Neural cell (in vitro differentiated cells): ENCODE results near the gene CROCC. TPM values are rescaled to one million over a fixed set of nuclear protein-coding genes. Genes with fewer than 3 reads are reported as not detected.

Experiments used
- H2AFZ ChIP-seq: fragments of 200-600, 300-800 bp; sonication (generic), shearing (Covaris generic); 2 replicates; pipeline ENCODE4 v1.6.0; 2014; ENCODE audit warnings: low read depth, mild to moderate bottlenecking, antibody characterized with exemption, low read length, moderate library complexity
- H3F3A ChIP-seq: fragments of 200-600 bp; shearing (Covaris generic); 2 replicates; pipeline ENCODE4 v1.6.1; 2016; ENCODE audit warnings: mild to moderate bottlenecking, moderate library complexity, mixed read lengths, antibody characterized with exemption, low read length; ENCODE audit not compliant: insufficient read depth, poor library complexity, severe bottlenecking
- H3K27ac ChIP-seq: fragments of 200-600, 300-800 bp; sonication (generic), shearing (Covaris generic); 2 replicates; pipeline ENCODE4 v1.5.1; 2014; ENCODE audit warnings: mild to moderate bottlenecking, low read length, moderate library complexity
- H3K27me3 ChIP-seq: fragments of 300-800, 200-600 bp; sonication (generic), shearing (Covaris generic); 2 replicates; pipeline ENCODE4 v1.6.0; 2014; ENCODE audit warnings: mild to moderate bottlenecking, low read depth, low read length, moderate library complexity; ENCODE audit not compliant: insufficient read depth
- H3K36me3 ChIP-seq: fragments of 300-800, 200-600 bp; sonication (generic), shearing (Covaris generic); 2 replicates; pipeline ENCODE4 v1.5.1; 2014; ENCODE audit warnings: mild to moderate bottlenecking, antibody characterized with exemption, low read length, moderate library complexity; ENCODE audit not compliant: insufficient read depth
- H3K4me2 ChIP-seq: fragments of 300-800, 200-600 bp; sonication (generic), shearing (Covaris generic); 2 replicates; pipeline ENCODE4 v1.6.0; 2014; ENCODE audit warnings: mild to moderate bottlenecking, low read length
- H3K4me3 ChIP-seq: fragments of 300-800, 200-600 bp; sonication (generic), shearing (Covaris generic); 2 replicates; pipeline ENCODE4 v1.5.1; 2014; ENCODE audit warnings: mild to moderate bottlenecking, low read length, moderate library complexity
- H3K79me2 ChIP-seq: fragments of 200-600 bp; shearing (Covaris generic); replicated peaks from 2 replicates; pipeline ENCODE4 v1.6.0; 2014; ENCODE audit warnings: mild to moderate bottlenecking, low read length, moderate library complexity; ENCODE audit not compliant: insufficient read depth
- H3K9ac ChIP-seq: fragments of 300-800, 200-600 bp; sonication (generic), shearing (Covaris generic); 2 replicates; pipeline ENCODE4 v1.6.1; 2016; ENCODE audit warnings: mild to moderate bottlenecking, low read length, mixed read lengths
- H3K9me2 ChIP-seq: fragments of 200-600 bp; shearing (Covaris generic); 2 replicates; pipeline ENCODE4 v1.6.1; 2016; ENCODE audit warnings: mild to moderate bottlenecking, low read length, mixed read lengths; ENCODE audit not compliant: insufficient read depth
- H3K9me3 ChIP-seq: fragments of 200-600, 300-800 bp; sonication (generic), shearing (Covaris generic); 2 replicates; pipeline ENCODE4 v1.6.1; 2016; ENCODE audit warnings: mild to moderate bottlenecking, mixed run types, low read length, moderate library complexity, mixed read lengths
- H4K20me1 ChIP-seq: fragments of 200-600 bp; shearing (Covaris generic); 2 replicates; pipeline ENCODE4 v1.6.1; 2016; ENCODE audit warnings: mild to moderate bottlenecking, mixed run types; ENCODE audit not compliant: insufficient read depth
- EP300 ChIP-seq: fragments of 450-650 bp; conservative IDR thresholded peaks from 2 replicates; pipeline ENCODE4 v1.6.1; 2014; ENCODE audit warnings: antibody characterized with exemption, mild to moderate bottlenecking, moderate library complexity; ENCODE audit not compliant: poor library complexity, severe bottlenecking
- EZH2 ChIP-seq: fragments of 200-600, 300-800 bp; shearing (Covaris generic), sonication (generic); IDR thresholded peaks from 2 replicates; pipeline ENCODE4 v1.6.1; 2014; ENCODE audit warnings: antibody characterized with exemption, low read length, borderline replicate concordance, mild to moderate bottlenecking; ENCODE audit not compliant: insufficient read depth, poor library complexity, severe bottlenecking
- MXI1 ChIP-seq: fragments of 450-650 bp; conservative IDR thresholded peaks from 2 replicates; pipeline ENCODE4 v1.6.1; 2014; ENCODE audit warnings: antibody characterized with exemption, mild to moderate bottlenecking; ENCODE audit not compliant: poor library complexity, severe bottlenecking
- SMC3 ChIP-seq: fragments of 450-650 bp; conservative IDR thresholded peaks from 2 replicates; pipeline ENCODE4 v1.6.1; 2014; ENCODE audit warnings: antibody characterized with exemption, mild to moderate bottlenecking, moderate library complexity; ENCODE audit not compliant: poor library complexity
- TAF1 ChIP-seq: IDR thresholded peaks from 2 replicates; pipeline ENCODE4 v1.6.1; 2012; ENCODE audit warnings: low read depth
- polyA plus RNA-seq: library from polyadenylated mRNA; depleted of rRNA; stranded (reverse); fragments of >200 nt; gene quantifications from 2 replicates; pipeline ENCODE4 v1.2.3, GENCODE V29; 2014
- TF ChIP-seq, protein P1 (sequence below): IDR thresholded peaks from 2 replicates; pipeline ENCODE4 v1.6.1; 2012; ENCODE audit warnings: borderline replicate concordance

CROCC gene
- polyA plus RNA-seq, 1 donor from 2014 or later = 26.3 TPM

DNA sequence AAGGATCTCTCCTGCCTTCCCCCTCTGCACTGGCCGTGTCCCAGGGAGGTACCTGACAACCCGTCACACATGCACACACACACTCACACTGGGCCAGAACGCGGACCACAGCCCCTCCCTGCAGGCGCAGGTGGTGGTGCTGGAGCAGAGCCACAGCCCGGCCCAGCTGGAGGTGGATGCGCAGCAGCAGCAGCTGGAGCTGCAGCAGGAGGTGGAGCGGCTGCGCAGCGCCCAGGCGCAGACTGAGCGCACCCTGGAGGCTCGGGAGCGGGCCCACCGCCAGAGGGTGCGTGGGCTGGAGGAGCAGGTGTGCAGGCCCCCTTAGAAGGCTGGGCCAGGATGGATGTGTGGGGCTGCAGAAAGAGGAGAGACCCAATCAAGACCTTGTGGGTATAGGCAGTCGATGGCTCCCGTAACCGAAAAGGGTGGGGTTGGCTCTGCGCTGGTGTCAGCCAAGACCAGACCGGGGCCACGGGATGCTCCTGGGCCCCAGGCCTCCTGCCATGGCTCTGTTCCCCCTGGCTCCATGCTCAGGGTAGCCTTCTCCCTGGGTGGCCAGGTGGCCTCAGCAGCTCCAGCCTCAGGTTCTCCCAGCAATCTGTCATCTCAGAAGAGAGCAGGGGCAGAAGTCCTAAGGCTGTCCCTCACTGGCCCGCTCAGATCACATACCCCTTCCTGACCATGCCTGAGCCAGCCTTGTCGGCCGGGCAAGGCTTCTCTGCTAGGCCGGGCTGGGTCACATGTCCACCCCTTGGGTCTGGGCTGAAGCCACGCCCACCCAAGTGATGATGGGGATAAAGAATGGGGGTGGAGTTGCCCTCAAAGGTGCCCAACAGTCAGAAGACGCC, 49.8 kb downstream of the CROCC start:
- Histone ChIP-seq H3F3A (no peaks in the 10 kb centered on the region), H3K9me3 (no peaks in the 10 kb centered on the region), H3K4me3 (no peak overlapping the region), H4K20me1 (no peaks in the 10 kb centered on the region), H3K9me2 (no peaks in the 10 kb centered on the region), H3K79me2 (no peaks in the 10 kb centered on the region), H2AFZ (no peak overlapping the region), H3K27ac (no peak overlapping the region), H3K36me3 (no peaks in the 10 kb centered on the region), H3K4me2 (no peak overlapping the region), H3K27me3 (no peaks in the 10 kb centered on the region), H3K9ac (no peak overlapping the region)
- no peak for TF ChIP-seq SMC3

- no peak overlapping the region for H3K27ac ChIP-seq
- H3K27me3 ChIP-seq = no peaks in the 10 kb centered on the region
- no peaks in the 10 kb centered on the region for H4K20me1 ChIP-seq
- no peaks in the 10 kb centered on the region for H3K79me2 ChIP-seq
- no peak overlapping the region for H3K4me2 ChIP-seq
- H3K9ac ChIP-seq = no peak overlapping the region
- H3K36me3 ChIP-seq = no peaks in the 10 kb centered on the region
- no peaks in the 10 kb centered on the region for H3F3A ChIP-seq
- no peak overlapping the region for H2AFZ ChIP-seq
- no peak overlapping the region for H3K4me3 ChIP-seq
- TF ChIP-seq EZH2 (no peak), EP300 (no peak), TAF1 (no peak)
- TF ChIP-seq, protein P1, sequence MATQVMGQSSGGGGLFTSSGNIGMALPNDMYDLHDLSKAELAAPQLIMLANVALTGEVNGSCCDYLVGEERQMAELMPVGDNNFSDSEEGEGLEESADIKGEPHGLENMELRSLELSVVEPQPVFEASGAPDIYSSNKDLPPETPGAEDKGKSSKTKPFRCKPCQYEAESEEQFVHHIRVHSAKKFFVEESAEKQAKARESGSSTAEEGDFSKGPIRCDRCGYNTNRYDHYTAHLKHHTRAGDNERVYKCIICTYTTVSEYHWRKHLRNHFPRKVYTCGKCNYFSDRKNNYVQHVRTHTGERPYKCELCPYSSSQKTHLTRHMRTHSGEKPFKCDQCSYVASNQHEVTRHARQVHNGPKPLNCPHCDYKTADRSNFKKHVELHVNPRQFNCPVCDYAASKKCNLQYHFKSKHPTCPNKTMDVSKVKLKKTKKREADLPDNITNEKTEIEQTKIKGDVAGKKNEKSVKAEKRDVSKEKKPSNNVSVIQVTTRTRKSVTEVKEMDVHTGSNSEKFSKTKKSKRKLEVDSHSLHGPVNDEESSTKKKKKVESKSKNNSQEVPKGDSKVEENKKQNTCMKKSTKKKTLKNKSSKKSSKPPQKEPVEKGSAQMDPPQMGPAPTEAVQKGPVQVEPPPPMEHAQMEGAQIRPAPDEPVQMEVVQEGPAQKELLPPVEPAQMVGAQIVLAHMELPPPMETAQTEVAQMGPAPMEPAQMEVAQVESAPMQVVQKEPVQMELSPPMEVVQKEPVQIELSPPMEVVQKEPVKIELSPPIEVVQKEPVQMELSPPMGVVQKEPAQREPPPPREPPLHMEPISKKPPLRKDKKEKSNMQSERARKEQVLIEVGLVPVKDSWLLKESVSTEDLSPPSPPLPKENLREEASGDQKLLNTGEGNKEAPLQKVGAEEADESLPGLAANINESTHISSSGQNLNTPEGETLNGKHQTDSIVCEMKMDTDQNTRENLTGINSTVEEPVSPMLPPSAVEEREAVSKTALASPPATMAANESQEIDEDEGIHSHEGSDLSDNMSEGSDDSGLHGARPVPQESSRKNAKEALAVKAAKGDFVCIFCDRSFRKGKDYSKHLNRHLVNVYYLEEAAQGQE = no peak
- H3K9me2 ChIP-seq = no peaks in the 10 kb centered on the region
- H3K9me3 ChIP-seq = no peaks in the 10 kb centered on the region
These were observed 50.6 kb downstream of the CROCC start for GRCh38 chr1:16972189-16972895.

DNA sequence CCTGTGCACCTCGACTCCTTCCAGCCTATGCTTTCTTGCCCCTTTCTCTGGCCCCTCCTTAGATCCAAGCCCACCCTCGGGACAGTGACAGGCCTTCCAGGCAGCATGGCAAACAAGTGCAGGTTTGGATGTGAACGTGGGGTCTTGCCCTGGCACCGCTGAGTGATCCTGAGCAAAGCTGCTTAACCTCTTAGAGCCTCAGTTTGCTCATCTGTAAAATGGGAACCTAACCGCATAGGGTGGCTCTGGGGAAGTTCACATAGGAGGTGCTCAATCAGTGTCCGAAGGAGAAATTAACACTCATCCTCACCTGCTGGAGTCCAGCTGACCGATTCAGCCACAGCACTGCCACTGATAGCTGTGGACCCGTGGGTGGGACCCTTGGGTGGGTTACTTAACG, 51.5 kb downstream of the CROCC start:
- no peak overlapping the region for H2AFZ ChIP-seq
- no peaks in the 10 kb centered on the region for H3K27me3 ChIP-seq
- H3K9ac ChIP-seq = no peak overlapping the region
- no peaks in the 10 kb centered on the region for H3K36me3 ChIP-seq
- H3K9me3 ChIP-seq = no peaks in the 10 kb centered on the region
- H3K27ac ChIP-seq = no peak overlapping the region
- H3K4me3 ChIP-seq = no peak overlapping the region
- TF ChIP-seq EZH2 (no peak), EP300 (no peak), MXI1 (no peak), TAF1 (no peak)
- no peaks in the 10 kb centered on the region for H3F3A ChIP-seq
- H3K79me2 ChIP-seq = no peaks in the 10 kb centered on the region
- no peaks in the 10 kb centered on the region for H4K20me1 ChIP-seq
- H3K9me2 ChIP-seq = no peaks in the 10 kb centered on the region
- no peak overlapping the region for H3K4me2 ChIP-seq
